ENCODE data around the gene NTM.

- no peak for TF ChIP-seq CTCF (conservative IDR thresholded peaks at IDR 0.05; ENCODE audit: low read depth, low read length)
- TF ChIP-seq EZH2 (IDR thresholded peaks at IDR 0.05; ENCODE audit: borderline replicate concordance, low read depth, low read length, poor library complexity, severe bottlenecking): no peak
Observed at GRCh38 chr11:131449036-131450019, 78.9 kb downstream of the NTM start.
